OCI-LY7 (cell line): ENCODE results near the gene GAS7.

ENCODE experiments used
- CTCF ChIP-seq: fragments of 200-600 bp; sonication (generic); conservative IDR thresholded peaks from 2 replicates; pipeline ENCODE4 v1.5.1; 2014; ENCODE audit warnings: mild to moderate bottlenecking, antibody characterized with exemption, low read length, moderate library complexity, mixed read lengths
- EZH2phosphoT487 ChIP-seq: fragments of 200-600 bp; sonication (generic); IDR thresholded peaks from 2 replicates; pipeline ENCODE4 v1.6.1; 2018; ENCODE audit warnings: low read depth, borderline replicate concordance, mild to moderate bottlenecking, mixed run types, antibody characterized with exemption, low read length, moderate library complexity, mixed read lengths

- TF ChIP-seq CTCF (no peak), EZH2phosphoT487 (no peak)
Measured at GRCh38 chr17:10094797-10095196, 103.6 kb downstream of the GAS7 start.
